GM18498 (cell line): ENCODE measurements around the gene U2AF1L4.

Source experiments
- ATAC-seq: cut with Tn5 transposase; IDR thresholded peaks from one replicate; pipeline ENCODE4 v1.9.1; 2021; ENCODE audit warnings: mild to moderate bottlenecking, moderate library complexity; ENCODE audit not compliant: unreplicated experiment

The U2AF1L4 gene

DNA sequence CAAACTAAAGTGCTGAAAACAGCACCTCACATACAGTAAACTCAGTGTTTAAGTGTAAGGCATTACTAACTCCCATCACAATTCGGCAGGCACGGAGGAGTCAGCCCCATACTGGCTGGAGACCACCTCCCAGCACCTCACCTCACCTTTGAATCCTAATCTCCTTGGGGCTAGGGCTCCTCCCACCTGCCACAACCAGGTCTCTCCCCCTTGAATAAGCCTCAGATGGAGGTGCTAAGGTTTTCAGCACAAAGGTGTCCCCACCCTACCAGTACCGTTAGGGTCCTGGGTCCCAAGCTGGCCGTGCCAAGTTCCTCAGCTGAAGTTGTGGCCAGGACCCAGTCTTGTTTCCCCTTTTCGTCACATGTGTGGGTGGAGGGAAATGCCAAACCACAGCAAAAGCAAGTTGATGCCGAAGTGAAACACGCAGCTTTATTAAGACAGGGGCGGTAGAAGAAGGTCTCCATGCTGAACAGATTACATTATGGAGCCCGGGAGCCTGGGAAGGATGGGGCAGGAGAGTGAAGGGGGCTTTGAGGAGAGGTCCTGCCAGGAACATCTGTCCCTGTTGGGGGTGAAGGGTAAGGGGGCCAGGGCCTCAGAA, 3.0 kb downstream of the U2AF1L4 start, which contains the start of gene IGFLR1:
IGFLR1 (minus strand) TSS at position 332 of the 604 bp plus-strand sequence. CDS start 1,272 bp downstream, outside the sequence.
- ATAC-seq: peak; percentile 17

DNA sequence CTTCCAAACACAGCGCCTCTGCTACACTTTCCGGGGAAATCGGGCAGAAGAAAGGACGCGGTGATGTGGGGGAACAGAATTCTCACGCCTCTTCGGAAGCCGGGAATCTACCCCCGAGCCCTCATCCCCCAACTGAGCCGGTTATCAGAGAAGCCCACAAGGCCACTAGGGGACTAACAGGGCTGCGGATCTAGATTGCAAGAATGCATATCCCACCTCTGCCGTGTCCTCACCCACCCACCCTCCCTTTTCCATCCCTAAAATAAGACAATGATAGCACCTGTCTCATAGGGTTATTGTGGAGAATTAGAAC, 4.1 kb downstream of the U2AF1L4 start:
- ATAC-seq: no peak

- ATAC-seq: peak; percentile 59
Observed at GRCh38 chr19:35740423-35741202, 4.6 kb downstream of the U2AF1L4 start.

DNA sequence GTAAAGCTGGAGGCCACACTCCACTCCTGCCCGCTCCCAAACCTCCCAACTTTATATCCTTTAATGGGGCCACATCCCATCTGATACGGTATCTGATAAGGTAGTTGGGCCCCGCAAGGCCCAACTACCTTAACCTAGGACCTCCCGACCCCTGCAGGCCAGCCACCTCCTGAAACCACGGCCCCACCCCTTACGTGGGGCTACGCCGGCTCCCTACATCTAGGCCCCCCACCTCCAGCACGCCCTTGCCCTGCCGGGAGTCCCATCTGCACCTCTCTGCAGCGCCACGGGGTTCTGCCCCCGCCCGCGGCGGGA, 5.2 kb downstream of the U2AF1L4 start:
- ATAC-seq: peak; percentile 21

GRCh38 chr19:35739275-35740107, 5.7 kb downstream of the U2AF1L4 start:
- no peak for ATAC-seq

DNA sequence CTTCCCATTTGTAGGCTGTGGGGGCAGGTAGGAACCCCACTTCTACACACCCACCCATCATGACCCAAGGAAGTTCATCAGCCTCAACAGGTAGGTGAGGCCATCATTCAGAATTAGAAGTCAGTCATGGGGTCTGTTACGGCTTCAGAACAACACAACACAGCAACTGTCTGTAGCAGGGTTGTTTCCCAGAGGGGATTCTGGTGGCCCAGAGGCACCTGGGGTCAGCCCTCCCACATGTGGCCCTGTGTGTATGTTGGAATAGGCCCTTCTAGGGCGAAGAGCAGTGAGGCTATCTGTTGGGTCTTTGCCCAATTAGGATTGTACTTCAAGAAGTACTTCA, 6.4 kb downstream of the U2AF1L4 start:
- no peak for ATAC-seq

DNA sequence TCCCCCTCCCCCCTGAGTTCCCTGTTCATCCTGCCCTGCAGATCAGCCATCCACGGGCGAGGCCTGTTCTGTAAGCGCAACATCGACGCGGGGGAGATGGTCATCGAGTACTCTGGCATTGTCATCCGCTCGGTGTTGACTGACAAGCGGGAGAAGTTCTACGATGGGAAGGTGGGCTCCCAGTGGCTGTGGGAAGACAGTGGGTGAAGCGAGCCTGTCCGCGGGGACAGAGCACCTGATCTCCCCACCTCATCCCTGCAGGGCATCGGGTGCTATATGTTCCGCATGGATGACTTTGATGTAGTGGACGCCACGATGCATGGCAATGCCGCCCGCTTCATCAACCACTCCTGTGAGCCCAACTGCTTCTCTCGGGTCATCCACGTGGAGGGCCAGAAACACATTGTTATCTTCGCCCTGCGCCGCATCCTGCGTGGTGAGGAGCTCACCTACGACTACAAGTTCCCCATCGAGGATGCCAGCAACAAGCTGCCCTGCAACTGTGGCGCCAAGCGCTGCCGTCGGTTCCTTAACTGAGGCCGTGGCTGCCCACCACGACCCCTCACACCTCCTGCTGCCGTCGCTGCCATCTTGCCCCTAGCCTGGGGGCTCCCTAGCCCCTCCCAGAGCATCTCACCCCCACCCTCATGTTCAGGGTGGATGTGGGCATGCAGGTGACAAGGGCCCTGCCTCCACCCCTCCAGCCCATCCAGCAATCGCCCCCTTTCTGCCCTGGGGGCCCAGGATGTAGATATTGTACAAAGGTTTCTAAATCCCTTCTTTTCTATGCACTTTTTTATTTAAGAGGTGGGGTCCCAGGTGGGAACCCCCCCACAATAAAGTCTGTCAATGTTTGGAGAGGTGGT, 7.0 kb downstream of the U2AF1L4 start:
- no peak for ATAC-seq

DNA sequence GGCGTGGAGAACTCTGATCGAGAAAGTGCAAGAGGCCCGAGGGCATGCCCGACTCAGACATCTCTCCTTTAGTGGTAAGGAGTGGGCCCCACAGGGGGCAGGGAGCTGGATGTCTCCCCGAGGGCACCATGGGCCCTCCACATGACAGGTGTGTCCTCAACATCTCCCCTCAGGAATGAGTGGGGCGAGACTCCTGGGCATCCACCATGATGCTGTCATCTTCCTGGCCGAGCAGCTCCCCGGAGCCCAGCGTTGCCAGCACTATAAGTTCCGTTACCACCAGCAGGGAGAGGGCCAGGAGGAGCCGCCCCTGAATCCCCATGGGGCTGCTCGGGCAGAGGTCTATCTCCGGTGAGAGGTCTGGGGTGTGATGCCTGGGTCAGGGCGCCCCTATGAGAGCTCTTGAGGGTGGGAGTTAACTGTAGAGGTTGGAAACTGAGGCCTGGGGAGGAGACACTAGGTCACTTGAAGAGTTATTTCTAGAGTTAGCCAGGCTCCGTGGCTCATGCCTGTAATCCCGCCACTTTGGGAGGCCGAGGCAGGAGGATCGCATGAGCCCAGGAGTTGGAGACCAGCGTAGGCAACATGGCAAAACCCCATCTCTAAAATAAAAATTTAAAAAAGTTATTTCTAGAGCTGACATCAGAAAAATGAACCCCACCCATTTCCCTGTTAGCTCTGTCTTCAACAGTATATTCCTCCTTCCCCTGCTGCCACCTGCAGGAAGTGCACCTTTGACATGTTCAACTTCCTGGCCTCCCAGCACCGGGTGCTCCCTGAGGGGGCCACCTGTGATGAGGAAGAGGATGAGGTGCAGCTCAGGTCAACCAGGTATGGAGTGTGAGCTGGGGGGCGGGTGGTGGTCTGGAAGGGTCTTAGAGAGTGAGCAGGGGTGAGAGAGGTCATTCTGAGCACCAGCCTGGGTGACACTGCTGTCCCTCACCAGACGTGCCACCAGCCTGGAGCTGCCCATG, 8.0 kb downstream of the U2AF1L4 start:
- no peak for ATAC-seq

DNA sequence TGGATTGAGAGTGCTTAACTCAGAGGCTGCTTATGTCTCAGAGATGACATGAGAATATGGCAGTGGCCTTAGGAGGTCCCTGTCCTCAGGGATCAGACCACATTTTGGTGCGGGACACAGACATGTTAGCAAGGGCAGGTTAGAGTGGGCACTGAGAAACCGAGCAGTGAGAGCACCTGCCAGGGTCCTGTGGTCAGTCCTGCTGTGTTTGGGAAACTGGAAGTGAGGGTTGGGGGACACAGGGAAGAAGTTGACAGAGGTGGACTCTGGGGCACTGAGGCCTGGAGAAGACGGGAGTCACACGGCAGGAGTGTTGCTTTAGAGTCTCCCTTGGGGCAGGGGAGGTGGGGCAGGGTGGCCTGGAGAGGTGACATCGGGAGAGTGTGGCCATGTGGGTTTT, 10.3 kb downstream of the U2AF1L4 start:
- no peak for ATAC-seq

DNA sequence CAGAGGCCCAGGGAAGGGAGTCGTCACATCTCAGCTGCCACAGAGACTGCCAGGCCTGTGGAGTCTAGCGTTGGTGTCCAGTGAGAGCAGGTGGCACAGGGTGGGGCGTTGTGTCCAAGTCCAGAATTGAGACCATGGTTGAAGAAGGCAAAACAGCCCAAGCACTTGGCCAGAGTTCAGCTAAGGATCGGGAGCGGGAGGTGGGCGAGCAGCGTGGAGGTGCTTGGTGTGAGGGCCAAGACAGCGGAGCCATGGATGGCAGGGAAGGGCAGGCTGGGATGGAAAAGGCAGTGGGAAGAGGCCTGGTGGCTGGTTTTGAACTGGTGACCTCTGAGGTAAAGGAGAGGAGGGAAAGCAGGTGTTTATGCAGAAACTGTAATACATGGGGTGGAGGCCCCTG, 10.9 kb downstream of the U2AF1L4 start:
- no peak for ATAC-seq

DNA sequence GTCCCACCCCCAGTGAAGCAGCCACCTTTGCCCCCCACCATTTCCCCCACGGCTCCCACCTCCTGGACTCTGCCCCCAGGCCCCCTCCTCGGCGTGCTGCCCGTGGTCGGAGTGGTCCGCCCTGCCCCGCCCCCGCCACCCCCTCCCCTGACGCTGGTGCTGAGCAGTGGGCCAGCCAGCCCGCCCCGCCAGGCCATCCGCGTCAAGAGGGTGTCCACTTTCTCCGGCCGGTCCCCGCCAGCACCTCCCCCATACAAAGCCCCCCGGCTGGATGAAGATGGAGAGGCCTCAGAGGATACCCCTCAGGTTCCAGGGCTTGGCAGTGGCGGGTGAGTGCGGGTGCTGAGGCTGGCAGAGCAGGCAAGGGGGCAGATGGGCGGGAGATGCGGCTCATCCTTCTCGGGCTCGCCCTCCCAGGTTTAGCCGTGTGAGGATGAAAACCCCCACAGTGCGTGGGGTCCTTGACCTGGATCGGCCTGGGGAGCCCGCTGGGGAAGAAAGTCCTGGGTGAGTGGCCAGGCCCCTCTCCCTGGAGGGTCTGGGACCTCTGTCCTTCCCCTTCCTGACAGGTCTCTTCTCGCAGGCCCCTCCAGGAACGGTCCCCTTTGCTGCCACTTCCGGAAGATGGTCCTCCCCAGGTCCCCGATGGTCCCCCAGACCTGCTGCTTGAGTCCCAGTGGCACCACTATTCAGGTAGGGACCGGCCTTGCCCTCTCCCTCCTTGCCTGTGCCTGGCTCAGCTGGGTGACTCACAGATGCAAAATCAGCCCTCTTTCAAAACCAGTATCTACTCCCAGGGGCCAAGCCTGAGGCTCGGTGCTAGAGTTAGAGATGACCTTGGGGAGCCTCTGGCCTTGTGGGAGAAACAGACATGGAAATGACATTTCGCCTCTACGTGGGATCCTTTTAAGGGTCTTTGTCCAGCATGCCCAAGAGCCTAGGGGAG, 11.8 kb downstream of the U2AF1L4 start:
- ATAC-seq: no peak

DNA sequence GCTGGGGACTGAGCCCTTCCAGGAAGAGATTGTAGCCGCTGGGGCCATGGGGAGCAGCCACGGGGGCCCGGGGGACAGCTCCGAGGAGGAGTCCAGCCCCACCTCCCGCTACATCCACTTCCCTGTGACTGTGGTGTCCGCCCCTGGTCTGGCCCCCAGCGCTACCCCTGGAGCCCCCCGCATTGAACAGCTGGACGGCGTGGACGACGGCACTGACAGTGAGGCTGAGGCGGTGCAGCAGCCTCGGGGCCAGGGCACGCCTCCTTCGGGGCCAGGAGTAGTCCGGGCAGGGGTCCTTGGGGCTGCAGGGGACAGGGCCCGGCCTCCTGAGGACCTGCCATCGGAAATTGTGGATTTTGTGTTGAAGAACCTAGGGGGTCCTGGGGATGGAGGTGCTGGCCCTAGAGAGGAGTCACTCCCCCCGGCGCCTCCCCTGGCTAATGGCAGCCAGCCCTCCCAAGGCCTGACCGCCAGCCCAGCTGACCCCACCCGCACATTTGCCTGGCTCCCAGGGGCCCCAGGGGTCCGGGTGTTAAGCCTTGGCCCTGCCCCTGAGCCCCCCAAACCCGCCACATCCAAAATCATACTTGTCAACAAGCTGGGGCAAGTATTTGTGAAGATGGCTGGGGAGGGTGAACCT, 12.6 kb downstream of the U2AF1L4 start:
- ATAC-seq: no peak

DNA sequence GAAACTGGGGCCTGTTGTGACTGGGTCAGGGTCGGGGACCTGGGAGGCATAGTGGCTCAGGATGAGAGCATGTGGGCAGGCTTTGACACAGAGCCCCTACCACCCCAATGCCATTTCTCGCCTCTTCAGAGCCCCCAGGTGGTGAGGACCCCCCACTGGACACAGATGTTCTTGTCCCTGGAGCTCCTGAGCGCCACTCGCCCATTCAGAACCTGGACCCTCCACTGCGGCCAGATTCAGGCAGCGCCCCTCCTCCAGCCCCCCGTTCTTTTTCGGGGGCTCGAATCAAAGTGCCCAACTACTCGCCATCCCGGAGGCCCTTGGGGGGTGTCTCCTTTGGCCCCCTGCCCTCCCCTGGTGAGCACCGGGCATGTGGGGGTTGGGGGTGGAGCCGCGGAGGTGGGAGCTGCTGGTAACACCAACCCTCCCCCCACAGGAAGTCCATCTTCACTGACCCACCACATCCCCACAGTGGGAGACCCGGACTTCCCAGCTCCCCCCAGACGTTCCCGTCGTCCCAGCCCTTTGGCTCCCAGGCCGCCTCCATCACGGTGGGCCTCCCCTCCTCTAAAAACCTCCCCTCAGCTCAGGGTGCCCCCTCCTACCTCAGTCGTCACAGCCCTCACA, 13.3 kb downstream of the U2AF1L4 start:
- ATAC-seq: no peak

DNA sequence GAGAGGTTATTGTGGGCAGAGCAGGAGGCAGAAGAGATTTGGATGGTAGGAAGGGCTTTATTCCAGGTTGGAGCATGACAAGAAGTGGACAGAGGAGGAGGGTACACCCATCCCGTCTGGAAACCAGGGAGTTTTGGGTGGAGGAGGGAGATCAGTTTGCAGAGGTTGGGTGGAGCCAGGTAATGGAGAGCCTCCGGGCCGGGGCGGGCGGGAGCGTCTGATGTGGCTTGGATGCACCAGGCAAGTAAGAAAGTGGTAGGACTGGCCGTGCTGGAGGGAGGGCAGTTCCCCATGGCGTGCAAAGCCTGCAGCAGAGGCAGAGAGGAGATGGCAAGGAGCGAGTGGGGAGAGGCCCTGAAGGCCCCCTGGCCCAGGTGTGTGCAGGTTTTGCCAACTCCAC, 13.9 kb downstream of the U2AF1L4 start:
- no peak for ATAC-seq

DNA sequence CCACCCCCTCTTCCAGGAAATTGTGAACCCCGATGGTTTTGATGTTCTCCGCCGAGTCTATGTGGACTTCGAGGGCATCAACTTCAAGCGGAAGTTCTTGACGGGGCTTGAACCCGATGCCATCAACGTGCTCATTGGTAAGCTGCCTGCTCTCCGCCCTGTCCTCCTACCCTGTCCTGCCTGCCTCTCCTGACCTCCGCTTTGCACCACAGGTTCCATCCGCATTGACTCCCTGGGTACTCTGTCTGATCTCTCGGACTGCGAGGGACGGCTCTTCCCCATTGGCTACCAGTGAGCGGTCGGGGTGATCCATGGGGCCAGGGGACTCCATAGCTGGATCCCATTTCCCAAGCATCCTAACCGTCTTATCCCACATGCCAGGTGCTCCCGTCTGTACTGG, 14.9 kb downstream of the U2AF1L4 start:
- ATAC-seq: no peak

GRCh38 chr19:35729763-35730162, 15.5 kb downstream of the U2AF1L4 start:
- no peak for ATAC-seq

- ATAC-seq: no peak
Observed at GRCh38 chr19:35729021-35729420, 16.2 kb downstream of the U2AF1L4 start.
